ENCODE data around the gene CD44.

GRCh38 chr11:35139722-35140282 lies 831 bp downstream of the CD44 start:
- TF ChIP-seq CTCF (IDR thresholded peaks at IDR 0.05; ENCODE audit: low read depth, low read length, missing input control) (no peak), ZBTB33 (IDR thresholded peaks at IDR 0.05) (no peak), GABPA (IDR thresholded peaks at IDR 0.05 in 1 of 2, conservative IDR thresholded peaks at IDR 0.05 in 1 of 2) (no peak), SP1 (IDR thresholded peaks at IDR 0.05) (no peak), JUND (IDR thresholded peaks at IDR 0.05) (no peak), REST (IDR thresholded peaks at IDR 0.05) (no peak), YY1 (IDR thresholded peaks at IDR 0.05) (no peak), RAD21 (IDR thresholded peaks at IDR 0.05) (no peak), MAX (IDR thresholded peaks at IDR 0.05) (no peak), ATF3 (IDR thresholded peaks at IDR 0.05) (no peak)
